Nephron (organoid): ENCODE measurements around the gene LY9.

Source experiments
- H3K27ac Mint-ChIP-seq, 3 experiments: 2 replicates each; pipeline ENCODE4 v1.8.0; 2020; ENCODE audit warnings: mixed read lengths in 3 of 3, mild to moderate bottlenecking in 2 of 3, moderate library complexity in 1 of 3
- H3K27me3 Mint-ChIP-seq: 2 replicates; pipeline ENCODE4 v1.8.0; 2021; ENCODE audit warnings: low read depth, mild to moderate bottlenecking, moderate library complexity, mixed read lengths
- H3K36me3 Mint-ChIP-seq: 2 replicates; pipeline ENCODE4 v1.8.0; 2020; ENCODE audit warnings: low read depth, mixed read lengths
- H3K4me1 Mint-ChIP-seq: 2 replicates; pipeline ENCODE4 v1.8.0; 2020; ENCODE audit warnings: mixed read lengths
- H3K4me3 Mint-ChIP-seq, 3 experiments: 2 replicates each; pipeline ENCODE4 v1.8.0; 2020; ENCODE audit warnings: mild to moderate bottlenecking in 3 of 3, mixed read lengths in 3 of 3, moderate library complexity in 2 of 3
- H3K9me3 Mint-ChIP-seq: 2 replicates; pipeline ENCODE4 v1.8.0; 2020; ENCODE audit warnings: mixed read lengths
- TF ChIP-seq, protein P1 (sequence below), 3 experiments: fragments of 200-600 bp; sonication (generic); IDR thresholded peaks; one replicate each; pipeline ENCODE4 v1.5.0; 2021; ENCODE audit warnings: antibody characterized with exemption in 3 of 3; ENCODE audit not compliant: unreplicated experiment in 3 of 3

LY9 gene

DNA sequence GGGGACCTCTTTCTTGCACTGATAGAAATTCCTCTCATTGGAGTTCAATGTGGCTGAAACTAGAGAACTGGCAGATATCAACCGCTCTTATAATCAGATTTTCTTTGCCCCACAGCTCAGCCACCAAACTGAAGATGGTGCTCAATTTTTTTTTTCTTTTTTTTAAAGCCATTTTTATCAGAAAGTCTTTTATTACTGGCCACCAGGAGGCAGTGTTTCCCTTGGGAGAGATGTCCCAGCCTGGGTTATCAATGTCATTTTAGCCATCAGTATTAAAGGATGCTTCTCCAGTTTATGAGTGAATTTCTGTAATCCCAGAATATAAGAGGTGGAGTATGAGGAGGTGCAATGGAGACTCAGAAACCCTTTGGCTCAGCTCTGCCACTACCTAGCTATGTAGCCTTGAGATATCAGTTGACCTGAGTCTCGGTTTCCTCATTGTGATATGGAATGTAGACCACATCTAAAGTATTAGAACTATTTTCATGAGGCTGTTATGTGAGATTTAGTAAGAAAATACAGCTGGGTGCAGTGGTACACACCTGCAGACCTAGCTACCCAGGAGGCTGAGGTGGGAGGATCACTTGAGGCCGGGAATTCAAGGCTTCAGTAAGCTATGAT is 39.1 kb downstream of the LY9 start:
- H3K9me3 Mint-ChIP-seq = no peaks in the 10 kb centered on the region
- TF ChIP-seq, protein P1, sequence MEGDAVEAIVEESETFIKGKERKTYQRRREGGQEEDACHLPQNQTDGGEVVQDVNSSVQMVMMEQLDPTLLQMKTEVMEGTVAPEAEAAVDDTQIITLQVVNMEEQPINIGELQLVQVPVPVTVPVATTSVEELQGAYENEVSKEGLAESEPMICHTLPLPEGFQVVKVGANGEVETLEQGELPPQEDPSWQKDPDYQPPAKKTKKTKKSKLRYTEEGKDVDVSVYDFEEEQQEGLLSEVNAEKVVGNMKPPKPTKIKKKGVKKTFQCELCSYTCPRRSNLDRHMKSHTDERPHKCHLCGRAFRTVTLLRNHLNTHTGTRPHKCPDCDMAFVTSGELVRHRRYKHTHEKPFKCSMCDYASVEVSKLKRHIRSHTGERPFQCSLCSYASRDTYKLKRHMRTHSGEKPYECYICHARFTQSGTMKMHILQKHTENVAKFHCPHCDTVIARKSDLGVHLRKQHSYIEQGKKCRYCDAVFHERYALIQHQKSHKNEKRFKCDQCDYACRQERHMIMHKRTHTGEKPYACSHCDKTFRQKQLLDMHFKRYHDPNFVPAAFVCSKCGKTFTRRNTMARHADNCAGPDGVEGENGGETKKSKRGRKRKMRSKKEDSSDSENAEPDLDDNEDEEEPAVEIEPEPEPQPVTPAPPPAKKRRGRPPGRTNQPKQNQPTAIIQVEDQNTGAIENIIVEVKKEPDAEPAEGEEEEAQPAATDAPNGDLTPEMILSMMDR (IDR thresholded peaks at IDR 0.05; ENCODE audit: unreplicated experiment in 3 of 3) = peak; percentile 48 to 64 (median 59)
- no peaks in the 10 kb centered on the region for H3K36me3 Mint-ChIP-seq
- no peaks in the 10 kb centered on the region for H3K4me1 Mint-ChIP-seq
- H3K27ac Mint-ChIP-seq = no peak overlapping the region
- peaks cover 5% of the 10 kb centered on the region for H3K27me3 Mint-ChIP-seq
- H3K4me3 Mint-ChIP-seq = no peak overlapping the region

DNA sequence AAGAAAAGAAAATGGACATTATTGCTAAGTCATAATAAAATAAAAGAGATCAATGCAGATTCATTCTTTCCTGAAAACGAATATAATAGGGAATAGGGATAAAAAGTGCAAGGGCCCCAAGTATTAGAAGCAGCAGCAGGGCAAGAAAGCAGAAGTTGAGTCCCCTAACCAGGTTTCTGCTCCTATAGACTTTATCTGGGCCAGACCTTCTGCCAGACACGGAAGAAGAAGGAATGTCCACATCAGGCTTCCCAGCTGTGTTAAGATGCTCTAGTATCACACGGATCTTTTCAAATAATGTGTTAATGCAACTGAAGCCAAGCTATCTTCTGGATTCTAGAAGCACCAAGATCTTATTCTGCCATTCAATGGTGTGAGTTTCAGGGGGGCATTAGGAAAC is 39.8 kb downstream of the LY9 start:
- Mint-ChIP-seq H3K27ac (no peak overlapping the region), H3K36me3 (no peaks in the 10 kb centered on the region), H3K27me3 (peaks cover 5% of the 10 kb centered on the region), H3K4me1 (no peaks in the 10 kb centered on the region), H3K4me3 (no peak overlapping the region), H3K9me3 (no peaks in the 10 kb centered on the region)
- TF ChIP-seq, protein P1 (IDR thresholded peaks at IDR 0.05; ENCODE audit: unreplicated experiment in 3 of 3) = no peak

DNA sequence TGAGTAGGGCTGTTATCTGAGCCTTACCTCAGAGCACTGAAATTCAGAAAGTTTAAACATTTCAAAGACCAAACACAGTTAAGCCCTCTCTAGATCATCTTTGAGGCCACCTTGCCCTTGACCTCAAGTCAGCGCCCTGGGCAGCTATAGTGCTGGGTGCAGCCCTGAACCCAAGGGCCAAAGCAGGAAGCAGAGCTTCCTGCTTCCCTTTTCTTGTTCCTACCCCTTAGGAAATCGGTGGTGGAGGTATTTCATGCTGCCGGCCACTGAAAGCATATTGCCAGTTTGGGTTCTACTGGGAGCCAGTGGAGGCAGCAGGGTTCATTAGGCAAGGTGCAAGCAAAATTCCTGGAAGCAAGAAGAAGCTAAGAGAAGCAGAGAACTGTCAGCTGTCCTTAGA is 40.6 kb downstream of the LY9 start:
- Mint-ChIP-seq H3K4me3 (no peak overlapping the region), H3K27me3 (peaks cover 5% of the 10 kb centered on the region), H3K36me3 (no peaks in the 10 kb centered on the region), H3K4me1 (no peaks in the 10 kb centered on the region), H3K27ac (no peak overlapping the region), H3K9me3 (no peaks in the 10 kb centered on the region)
- TF ChIP-seq, protein P1 (IDR thresholded peaks at IDR 0.05; ENCODE audit: unreplicated experiment in 3 of 3) = no peak

DNA sequence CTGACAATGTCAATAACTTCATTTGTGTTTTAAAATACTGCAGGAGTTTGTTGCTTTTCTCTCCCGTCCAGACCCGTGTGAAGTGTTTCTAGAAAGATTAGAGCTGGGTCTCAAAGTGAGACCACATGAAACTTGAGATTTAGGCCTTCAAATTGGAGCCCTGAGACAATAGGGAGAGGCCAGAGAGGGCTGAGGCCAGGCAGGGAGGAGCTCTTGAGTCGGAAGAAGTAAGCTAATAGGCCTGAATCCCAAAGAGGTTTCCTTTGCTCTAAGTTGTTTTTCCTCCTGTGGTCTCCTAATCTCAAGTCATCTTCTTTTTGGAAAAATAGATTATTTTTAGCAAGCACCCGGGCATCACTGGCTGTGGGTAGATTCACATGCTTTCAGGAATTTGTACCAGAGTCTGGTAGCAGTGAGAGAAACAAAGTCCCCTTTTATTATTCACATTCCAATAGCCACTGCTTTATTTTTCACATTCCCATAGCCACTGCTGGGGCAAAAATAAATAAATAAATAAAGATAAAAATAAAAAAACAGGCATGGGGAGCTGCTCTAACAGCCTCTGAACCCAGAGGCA is 41.1 kb downstream of the LY9 start:
- TF ChIP-seq, protein P1 (IDR thresholded peaks at IDR 0.05; ENCODE audit: unreplicated experiment in 3 of 3) = no peak
- H3K9me3 Mint-ChIP-seq = no peaks in the 10 kb centered on the region
- H3K27ac Mint-ChIP-seq = no peak overlapping the region
- H3K4me3 Mint-ChIP-seq = no peak overlapping the region
- peaks cover 5% of the 10 kb centered on the region for H3K27me3 Mint-ChIP-seq
- no peaks in the 10 kb centered on the region for H3K36me3 Mint-ChIP-seq
- H3K4me1 Mint-ChIP-seq = no peaks in the 10 kb centered on the region

DNA sequence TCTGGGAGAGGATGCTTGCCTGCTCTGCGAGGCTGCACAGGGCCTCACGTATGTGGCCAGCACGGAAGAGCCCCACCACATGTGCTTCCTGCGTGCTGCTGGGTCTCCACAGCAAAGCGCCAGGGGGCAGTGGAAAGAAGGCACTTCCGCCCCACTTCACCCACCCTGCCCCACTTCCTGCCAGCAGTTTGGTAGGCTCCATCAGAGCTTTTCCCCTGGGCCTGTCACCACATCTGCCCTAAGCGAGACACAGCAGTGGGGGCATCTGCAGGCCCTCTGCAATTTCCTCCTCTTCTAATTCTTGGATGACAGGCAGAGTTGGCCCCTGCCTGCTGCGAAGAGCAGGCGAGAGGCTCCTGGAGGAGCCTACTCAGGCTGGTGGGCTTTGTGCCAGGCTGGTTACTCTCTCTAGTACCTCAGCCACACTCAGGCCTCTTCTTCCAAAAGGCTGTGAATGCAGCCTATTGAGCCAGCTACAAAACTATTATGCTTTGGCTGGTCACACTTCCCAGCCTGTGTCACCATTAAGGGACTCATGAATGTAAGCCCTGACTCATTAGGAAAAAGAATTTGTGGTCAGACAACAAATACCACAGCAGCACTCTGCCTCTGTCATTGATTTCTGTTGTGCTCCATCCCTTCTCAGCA is 41.7 kb downstream of the LY9 start:
- Mint-ChIP-seq H3K9me3 (no peaks in the 10 kb centered on the region), H3K27ac (no peak overlapping the region), H3K27me3 (peaks cover 5% of the 10 kb centered on the region), H3K4me3 (no peak overlapping the region), H3K36me3 (no peaks in the 10 kb centered on the region), H3K4me1 (no peaks in the 10 kb centered on the region)
- TF ChIP-seq, protein P1 (IDR thresholded peaks at IDR 0.05; ENCODE audit: unreplicated experiment in 3 of 3) = no peak
